Central memory CD8-positive, alpha-beta T cell (primary cell): Measurements from ENCODE around the gene TAS1R1.
A peak's percentile ranks its signal among the peaks of the same experiment; 100 is the strongest.

Source experiments
- ATAC-seq: fragments of 150-1000 bp; cut with Tn5 transposase; replicated peaks from 2 replicates; pipeline ENCODE4 v1.10.0; 2022; ENCODE audit warnings: mild to moderate bottlenecking, moderate FRiP score, moderate number of reproducible peaks; ENCODE audit not compliant: poor library complexity, severe bottlenecking; ENCODE audit errors: extremely low read depth
- DNase-seq, 2 donors: peaks; one replicate each; pipeline ENCODE4 v3.0.0; 2021; ENCODE audit warnings: low spot score in 2 of 2
- H3K27ac Mint-ChIP-seq: one replicate; pipeline ENCODE4 v1.8.0; 2022; ENCODE audit warnings: low read depth, mild to moderate bottlenecking, moderate library complexity, mixed read lengths
- H3K27me3 Mint-ChIP-seq: one replicate; pipeline ENCODE4 v1.8.0; 2022; ENCODE audit warnings: mixed read lengths
- H3K36me3 Mint-ChIP-seq: one replicate; pipeline ENCODE4 v1.8.0; 2022; ENCODE audit warnings: mild to moderate bottlenecking, moderate library complexity, mixed read lengths; ENCODE audit not compliant: insufficient read depth
- H3K4me1 Mint-ChIP-seq: one replicate; pipeline ENCODE4 v1.8.0; 2022; ENCODE audit warnings: mixed read lengths
- H3K4me3 Mint-ChIP-seq: one replicate; pipeline ENCODE4 v1.8.0; 2022; ENCODE audit warnings: mild to moderate bottlenecking, moderate library complexity, mixed read lengths
- H3K9me3 Mint-ChIP-seq: one replicate; pipeline ENCODE4 v1.8.0; 2022; ENCODE audit warnings: mixed read lengths

Gene TAS1R1

DNA sequence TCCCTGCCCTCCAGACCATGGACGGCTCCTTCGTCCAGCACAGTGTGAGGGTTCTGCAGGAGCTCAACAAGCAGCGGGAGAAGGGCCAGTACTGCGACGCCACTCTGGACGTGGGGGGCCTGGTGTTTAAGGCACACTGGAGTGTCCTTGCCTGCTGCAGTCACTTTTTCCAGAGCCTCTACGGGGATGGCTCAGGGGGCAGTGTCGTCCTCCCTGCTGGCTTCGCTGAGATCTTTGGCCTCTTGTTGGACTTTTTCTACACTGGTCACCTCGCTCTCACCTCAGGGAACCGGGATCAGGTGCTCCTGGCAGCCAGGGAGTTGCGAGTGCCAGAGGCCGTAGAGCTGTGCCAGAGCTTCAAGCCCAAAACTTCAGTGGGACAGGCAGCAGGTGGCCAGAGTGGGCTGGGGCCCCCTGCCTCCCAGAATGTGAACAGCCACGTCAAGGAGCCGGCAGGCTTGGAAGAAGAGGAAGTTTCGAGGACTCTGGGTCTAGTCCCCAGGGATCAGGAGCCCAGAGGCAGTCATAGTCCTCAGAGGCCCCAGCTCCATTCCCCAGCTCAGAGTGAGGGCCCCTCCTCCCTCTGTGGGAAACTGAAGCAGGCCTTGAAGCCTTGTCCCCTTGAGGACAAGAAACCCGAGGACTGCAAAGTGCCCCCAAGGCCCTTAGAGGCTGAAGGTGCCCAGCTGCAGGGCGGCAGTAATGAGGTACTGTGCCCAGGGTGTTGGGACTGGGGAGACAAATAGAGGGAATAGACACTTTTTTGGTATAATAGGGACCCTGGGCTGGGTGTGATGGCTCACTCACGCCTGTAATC is 25.7 kb downstream of the TAS1R1 start:
- peak overlapping the region; percentile 97 for H3K27ac Mint-ChIP-seq
- H3K36me3 Mint-ChIP-seq, result peaks cover 11% of the 10 kb centered on the region
- no peak for ATAC-seq
- H3K27me3 Mint-ChIP-seq, result no peaks in the 10 kb centered on the region
- no peaks in the 10 kb centered on the region for H3K9me3 Mint-ChIP-seq
- no peak for DNase-seq
- peaks cover 47% of the 10 kb centered on the region for H3K4me1 Mint-ChIP-seq
- peak overlapping the region; percentile 96 for H3K4me3 Mint-ChIP-seq

GRCh38 chr1:6581561-6582305 is 26.6 kb downstream of the TAS1R1 start:
- Mint-ChIP-seq H3K4me1 (peaks cover 47% of the 10 kb centered on the region), H3K27me3 (no peaks in the 10 kb centered on the region), H3K4me3 (peak overlapping the region; percentile 96), H3K27ac (peak overlapping the region; percentile 53), H3K36me3 (peaks cover 11% of the 10 kb centered on the region), H3K9me3 (no peaks in the 10 kb centered on the region)
- DNase-seq (no peak), ATAC-seq (no peak)

GRCh38 chr1:6582370-6582769 is 27.3 kb downstream of the TAS1R1 start:
- peaks cover 12% of the 10 kb centered on the region for H3K36me3 Mint-ChIP-seq
- peaks cover 47% of the 10 kb centered on the region for H3K4me1 Mint-ChIP-seq
- H3K27me3 Mint-ChIP-seq, result no peaks in the 10 kb centered on the region
- peak overlapping the region; percentile 53 for H3K27ac Mint-ChIP-seq
- no peaks in the 10 kb centered on the region for H3K9me3 Mint-ChIP-seq
- peak overlapping the region; percentile 96 for H3K4me3 Mint-ChIP-seq
- no peak for DNase-seq
- no peak for ATAC-seq

DNA sequence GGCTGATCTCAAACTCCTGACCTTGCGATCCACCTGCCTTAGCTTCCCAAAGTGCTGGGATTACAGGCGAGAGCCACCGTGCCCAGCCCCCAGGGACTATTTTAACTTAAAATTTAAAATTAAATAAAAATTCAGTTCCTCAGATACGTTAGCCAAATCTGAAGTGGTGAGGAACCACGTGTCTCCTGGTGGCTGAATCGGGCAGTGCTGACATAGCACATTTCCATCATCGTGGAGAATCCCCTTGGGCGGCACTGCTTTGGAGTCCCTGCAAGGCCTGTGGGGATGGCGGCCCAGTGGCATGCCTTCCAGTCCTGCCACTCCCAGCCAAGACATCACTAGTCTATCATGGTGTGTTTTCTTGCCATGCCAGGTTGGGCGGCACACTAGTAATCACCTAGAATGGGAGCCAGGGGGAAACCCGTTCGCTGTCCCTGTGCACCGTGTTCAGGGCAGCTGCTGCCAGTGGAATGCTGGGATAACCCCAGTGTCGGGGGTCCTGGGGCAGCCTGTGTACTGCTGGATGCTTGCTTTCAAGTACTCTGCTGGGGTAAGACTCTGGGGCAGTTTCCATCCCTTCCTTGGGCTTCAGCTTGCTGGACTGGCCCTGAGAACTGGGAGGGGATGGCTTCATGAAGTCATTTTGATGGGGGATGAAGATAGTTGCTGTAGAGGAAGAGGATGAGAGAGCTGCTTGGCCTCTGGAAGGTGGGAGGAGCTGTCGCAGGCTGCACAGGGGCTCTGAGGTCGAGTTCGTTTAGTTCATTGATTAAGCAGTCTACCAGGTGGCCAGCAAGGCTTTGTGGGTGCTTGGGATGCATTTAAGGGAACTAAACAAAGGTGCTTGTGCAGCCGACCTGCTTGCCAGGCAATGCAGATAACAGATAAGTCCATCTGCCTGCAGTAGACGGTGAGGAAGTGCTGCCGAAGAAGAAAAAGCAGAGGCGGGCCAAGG is 29.3 kb downstream of the TAS1R1 start:
- ATAC-seq (no peak), DNase-seq (no peak)
- H3K27me3 Mint-ChIP-seq, result no peaks in the 10 kb centered on the region
- H3K27ac Mint-ChIP-seq, result peak overlapping the region; percentile 29
- H3K36me3 Mint-ChIP-seq, result peaks cover 18% of the 10 kb centered on the region
- H3K4me1 Mint-ChIP-seq, result peaks cover 43% of the 10 kb centered on the region
- no peak overlapping the region for H3K4me3 Mint-ChIP-seq
- H3K9me3 Mint-ChIP-seq, result no peaks in the 10 kb centered on the region

GRCh38 chr1:6585081-6585722 is 30.1 kb downstream of the TAS1R1 start:
- Mint-ChIP-seq H3K4me3 (no peak overlapping the region), H3K27me3 (no peaks in the 10 kb centered on the region), H3K27ac (peak overlapping the region; percentile 29), H3K9me3 (no peaks in the 10 kb centered on the region), H3K36me3 (peaks cover 18% of the 10 kb centered on the region), H3K4me1 (peaks cover 35% of the 10 kb centered on the region)
- DNase-seq, result no peak
- no peak for ATAC-seq

DNA sequence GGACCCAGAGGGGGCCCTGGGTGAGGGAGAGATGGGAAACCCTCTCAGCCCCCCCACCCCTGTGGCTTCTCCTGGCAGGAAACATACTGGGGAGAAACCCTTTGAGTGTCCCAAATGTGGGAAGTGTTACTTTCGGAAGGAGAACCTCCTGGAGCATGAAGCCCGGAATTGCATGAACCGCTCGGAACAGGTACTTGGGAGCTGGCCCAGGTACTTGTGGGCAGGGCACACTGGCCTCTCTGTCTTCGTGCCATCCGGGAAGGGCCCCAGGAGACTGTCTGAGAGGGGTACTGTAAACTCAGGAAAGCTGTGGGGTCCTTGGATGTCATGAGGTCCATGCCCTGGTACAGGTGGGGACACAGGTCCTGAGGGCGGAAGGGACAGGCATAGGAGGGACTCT is 30.7 kb downstream of the TAS1R1 start:
- H3K4me3 Mint-ChIP-seq, result no peak overlapping the region
- no peaks in the 10 kb centered on the region for H3K27me3 Mint-ChIP-seq
- DNase-seq (no peak), ATAC-seq (no peak)
- no peaks in the 10 kb centered on the region for H3K9me3 Mint-ChIP-seq
- H3K36me3 Mint-ChIP-seq, result peaks cover 15% of the 10 kb centered on the region
- no peak overlapping the region for H3K27ac Mint-ChIP-seq
- H3K4me1 Mint-ChIP-seq, result peaks cover 29% of the 10 kb centered on the region

DNA sequence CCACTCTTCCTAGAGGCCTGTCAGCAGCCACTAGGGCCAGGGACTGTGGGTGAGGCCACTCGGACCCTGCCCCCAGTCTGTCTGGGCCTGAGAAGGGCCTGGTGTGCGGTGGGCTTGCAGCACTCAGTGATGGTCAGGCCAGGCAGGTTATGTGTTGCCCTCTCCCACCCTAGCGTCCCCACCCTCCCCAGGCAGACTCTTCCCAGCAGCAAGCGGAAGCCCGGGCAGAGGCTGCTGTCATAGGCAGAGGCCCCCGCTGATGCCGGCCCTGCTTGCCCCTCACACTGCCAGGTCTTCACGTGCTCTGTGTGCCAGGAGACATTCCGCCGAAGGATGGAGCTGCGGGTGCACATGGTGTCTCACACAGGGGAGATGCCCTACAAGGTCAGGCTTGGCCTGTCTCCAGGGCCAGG is 31.3 kb downstream of the TAS1R1 start:
- ATAC-seq, result no peak
- Mint-ChIP-seq H3K36me3 (peaks cover 15% of the 10 kb centered on the region), H3K27ac (no peak overlapping the region), H3K4me1 (peaks cover 23% of the 10 kb centered on the region), H3K27me3 (no peaks in the 10 kb centered on the region), H3K4me3 (no peak overlapping the region), H3K9me3 (no peaks in the 10 kb centered on the region)
- DNase-seq, result no peak

- H3K36me3 Mint-ChIP-seq, result peaks cover 14% of the 10 kb centered on the region
- ATAC-seq, result no peak
- peaks cover 14% of the 10 kb centered on the region for H3K4me1 Mint-ChIP-seq
- no peaks in the 10 kb centered on the region for H3K27me3 Mint-ChIP-seq
- H3K9me3 Mint-ChIP-seq, result no peaks in the 10 kb centered on the region
- DNase-seq, result no peak
- no peak overlapping the region for H3K27ac Mint-ChIP-seq
- H3K4me3 Mint-ChIP-seq, result no peak overlapping the region
Measured at GRCh38 chr1:6587261-6588005, 32.3 kb downstream of the TAS1R1 start.

- Mint-ChIP-seq H3K27ac (no peak overlapping the region), H3K27me3 (no peaks in the 10 kb centered on the region), H3K4me1 (peaks cover 12% of the 10 kb centered on the region), H3K4me3 (no peak overlapping the region), H3K9me3 (no peaks in the 10 kb centered on the region), H3K36me3 (peaks cover 19% of the 10 kb centered on the region)
- DNase-seq (no peak), ATAC-seq (no peak)
Measured at GRCh38 chr1:6588128-6588892, 33.2 kb downstream of the TAS1R1 start.

- Mint-ChIP-seq H3K4me1 (peaks cover 12% of the 10 kb centered on the region), H3K36me3 (peaks cover 19% of the 10 kb centered on the region), H3K9me3 (no peaks in the 10 kb centered on the region), H3K27ac (no peak overlapping the region), H3K4me3 (no peak overlapping the region), H3K27me3 (no peaks in the 10 kb centered on the region)
- no peak for ATAC-seq
- no peak for DNase-seq
Measured at GRCh38 chr1:6588893-6589520, 33.9 kb downstream of the TAS1R1 start.

- no peak for DNase-seq
- ATAC-seq, result no peak
- H3K27ac Mint-ChIP-seq, result no peak overlapping the region
- H3K4me1 Mint-ChIP-seq, result peaks cover 5% of the 10 kb centered on the region
- no peaks in the 10 kb centered on the region for H3K9me3 Mint-ChIP-seq
- H3K4me3 Mint-ChIP-seq, result no peak overlapping the region
- H3K27me3 Mint-ChIP-seq, result no peaks in the 10 kb centered on the region
- peaks cover 21% of the 10 kb centered on the region for H3K36me3 Mint-ChIP-seq
Measured at GRCh38 chr1:6590046-6590445, 34.9 kb downstream of the TAS1R1 start.
